ENCODE data around the gene CDK14. TPM values are rescaled to one million over a fixed set of nuclear protein-coding genes. Genes with fewer than 3 reads are reported as not detected.
"Not testable (repeated sequence)": the region's sequence is repeated elsewhere in the genome, so short reads cannot be mapped to it uniquely, and the experiment has no call there.

CDK14 gene
- total RNA-seq, 4 donors from 2014 or later: 1.1 to 12.7 (median 5.8) TPM

DNA sequence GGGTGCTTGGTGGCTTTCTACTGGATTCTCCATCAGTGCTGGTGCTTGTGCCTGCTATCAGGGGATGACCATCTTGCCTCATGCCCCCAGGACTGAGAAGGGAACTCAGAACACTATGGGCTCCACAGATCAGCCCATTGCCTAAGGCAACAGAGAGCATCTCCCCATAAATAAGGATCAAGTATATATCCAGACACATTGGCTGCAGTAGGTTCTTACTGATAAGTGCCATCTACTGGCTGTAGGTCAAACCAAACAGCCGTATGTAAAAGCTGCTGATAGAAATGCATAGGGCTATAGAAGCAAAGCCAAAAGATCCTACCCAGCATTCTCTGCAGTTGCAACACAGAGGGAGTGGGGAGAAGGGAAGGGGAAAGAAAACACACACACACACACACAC, 153.7 kb downstream of the CDK14 start:
- intact Hi-C loops (cut with DNase I; ENCODE audit: low total_unique reads): no loop called here

GRCh38 chr7:90751595-90751994, 155.5 kb downstream of the CDK14 start:
- 81 to 85% methylated on average over 1 of the region's 1 CpG for WGBS, 2 donors
- TF ChIP-seq POLR2A (IDR thresholded peaks at IDR 0.05): no peak
- TF ChIP-seq, protein P1, sequence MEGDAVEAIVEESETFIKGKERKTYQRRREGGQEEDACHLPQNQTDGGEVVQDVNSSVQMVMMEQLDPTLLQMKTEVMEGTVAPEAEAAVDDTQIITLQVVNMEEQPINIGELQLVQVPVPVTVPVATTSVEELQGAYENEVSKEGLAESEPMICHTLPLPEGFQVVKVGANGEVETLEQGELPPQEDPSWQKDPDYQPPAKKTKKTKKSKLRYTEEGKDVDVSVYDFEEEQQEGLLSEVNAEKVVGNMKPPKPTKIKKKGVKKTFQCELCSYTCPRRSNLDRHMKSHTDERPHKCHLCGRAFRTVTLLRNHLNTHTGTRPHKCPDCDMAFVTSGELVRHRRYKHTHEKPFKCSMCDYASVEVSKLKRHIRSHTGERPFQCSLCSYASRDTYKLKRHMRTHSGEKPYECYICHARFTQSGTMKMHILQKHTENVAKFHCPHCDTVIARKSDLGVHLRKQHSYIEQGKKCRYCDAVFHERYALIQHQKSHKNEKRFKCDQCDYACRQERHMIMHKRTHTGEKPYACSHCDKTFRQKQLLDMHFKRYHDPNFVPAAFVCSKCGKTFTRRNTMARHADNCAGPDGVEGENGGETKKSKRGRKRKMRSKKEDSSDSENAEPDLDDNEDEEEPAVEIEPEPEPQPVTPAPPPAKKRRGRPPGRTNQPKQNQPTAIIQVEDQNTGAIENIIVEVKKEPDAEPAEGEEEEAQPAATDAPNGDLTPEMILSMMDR (IDR thresholded peaks at IDR 0.05): no peak
- intact Hi-C loops (cut with DNase I; ENCODE audit: low total_unique reads): no loop called here
- no peak for DNase-seq (ENCODE audit: low spot score in 2 of 2)
- H3K4me3 ChIP-seq (ENCODE audit: low read depth, poor library complexity, severe bottlenecking): no peak overlapping the region

More for the DNA sequence above, 153.7 kb downstream of the CDK14 start:
- no peak overlapping the region for H3K4me3 ChIP-seq (ENCODE audit: low read depth, poor library complexity, severe bottlenecking)
- no peak for DNase-seq (ENCODE audit: low spot score in 2 of 2)
- TF ChIP-seq, protein P1 (IDR thresholded peaks at IDR 0.05): no peak
- no peak for TF ChIP-seq POLR2A (IDR thresholded peaks at IDR 0.05)
- 48 to 62% methylated on average over 1 of the region's 1 CpG for WGBS, 2 donors

DNA sequence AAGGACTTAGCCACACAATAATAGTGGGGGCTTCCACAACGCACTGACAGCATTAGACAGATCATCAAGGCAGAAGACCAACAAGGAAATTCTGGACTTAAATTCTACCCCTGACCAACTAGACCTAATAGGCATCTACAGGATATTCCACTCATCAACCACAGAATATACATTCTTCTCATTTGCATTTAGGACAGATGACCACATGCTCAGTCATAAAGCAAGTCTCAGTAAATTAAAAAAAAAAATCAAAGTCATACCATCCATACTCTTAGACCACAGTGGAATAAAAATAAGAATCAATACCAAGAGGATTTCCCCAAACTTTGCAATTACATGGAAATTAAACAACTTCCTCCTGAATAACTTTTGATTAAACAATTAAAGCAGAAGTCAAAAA, 155.9 kb downstream of the CDK14 start:
- no peak for DNase-seq (ENCODE audit: low spot score in 2 of 2)
- 87 to 100% methylated on average over 1 of the region's 1 CpG for WGBS, 2 donors
- TF ChIP-seq, protein P1 (IDR thresholded peaks at IDR 0.05): no peak
- TF ChIP-seq POLR2A (IDR thresholded peaks at IDR 0.05): no peak
- intact Hi-C loops (cut with DNase I; ENCODE audit: low total_unique reads): no loop called here
- no peak overlapping the region for H3K4me3 ChIP-seq (ENCODE audit: low read depth, poor library complexity, severe bottlenecking)

GRCh38 chr7:90755041-90755440, 158.9 kb downstream of the CDK14 start:
- no peak for DNase-seq (ENCODE audit: low spot score in 2 of 2)
- intact Hi-C loops (cut with DNase I; ENCODE audit: low total_unique reads): no loop called here
- H3K4me3 ChIP-seq (ENCODE audit: low read depth, poor library complexity, severe bottlenecking): no peak overlapping the region
- TF ChIP-seq, protein P1 (IDR thresholded peaks at IDR 0.05): no peak
- WGBS, 2 donors: 78 to 79% methylated on average over 3 of the region's 3 CpGs

- TF ChIP-seq POLR2A (IDR thresholded peaks at IDR 0.05): no peak
- TF ChIP-seq, protein P1 (IDR thresholded peaks at IDR 0.05): no peak
- no peak overlapping the region for H3K4me3 ChIP-seq (ENCODE audit: low read depth, poor library complexity, severe bottlenecking)
- no peak for DNase-seq (ENCODE audit: low spot score in 2 of 2)
- WGBS, 2 donors: 66 to 76% methylated on average over 1 of the region's 1 CpG
- intact Hi-C loops (cut with DNase I; ENCODE audit: low total_unique reads): no loop called here
These were observed 160.2 kb downstream of the CDK14 start for GRCh38 chr7:90756366-90756765.

GRCh38 chr7:90757565-90757950, 161.4 kb downstream of the CDK14 start:
- intact Hi-C loops (cut with DNase I; ENCODE audit: low total_unique reads); DNase-seq (ENCODE audit: low spot score in 2 of 2); H3K4me3 ChIP-seq (ENCODE audit: low read depth, poor library complexity, severe bottlenecking): not testable (repeated sequence)
- WGBS, 2 donors: 81 to 84% methylated on average over 9 of the region's 9 CpGs
